Pons (tissue), 1 donor: Measurements from ENCODE around the gene HDAC11.
A peak's percentile ranks its signal among the peaks of the same experiment; 100 is the strongest.
"Not testable (repeated sequence)": the region's sequence is repeated elsewhere in the genome, so short reads cannot be mapped to it uniquely, and the experiment has no call there.

Experiments used
- DNase-seq: peaks from one replicate; pipeline ENCODE4 v3.0.0-alpha.2; 2016; ENCODE audit warnings: low spot score

Gene HDAC11

DNA sequence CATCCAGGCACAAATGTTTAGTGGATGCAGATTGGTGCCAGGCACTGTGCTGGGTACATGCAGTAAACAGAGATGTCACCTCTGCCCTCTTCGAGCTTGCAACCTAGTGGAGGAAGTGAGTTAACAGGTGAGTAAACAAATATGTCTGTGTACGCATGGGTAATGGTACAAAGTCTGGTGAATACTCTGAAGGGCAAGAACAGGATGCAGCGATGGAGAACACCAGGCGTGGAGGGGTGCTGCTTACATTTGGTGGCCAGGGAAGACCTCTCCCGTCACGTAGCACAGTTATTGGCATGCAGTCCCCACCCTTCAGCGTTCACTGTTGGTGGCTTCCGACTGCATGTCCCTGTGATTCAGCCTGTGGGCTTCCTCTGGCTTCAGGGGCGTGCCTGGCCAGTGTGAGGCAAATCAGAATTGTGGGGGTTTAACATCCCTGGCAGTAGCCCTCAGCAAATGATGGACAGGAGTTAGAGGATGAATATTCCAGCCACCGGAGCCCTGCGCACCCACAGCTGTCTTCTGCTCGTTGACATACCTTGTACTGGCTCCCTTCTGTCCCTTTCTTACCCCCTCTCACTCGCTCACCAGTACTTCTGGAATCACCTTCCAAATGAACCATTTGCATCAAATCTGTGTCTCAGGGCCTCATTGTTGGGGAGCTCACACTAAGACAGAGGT lies 9.1 kb upstream of the HDAC11 start:
- DNase-seq, result no peak

DNA sequence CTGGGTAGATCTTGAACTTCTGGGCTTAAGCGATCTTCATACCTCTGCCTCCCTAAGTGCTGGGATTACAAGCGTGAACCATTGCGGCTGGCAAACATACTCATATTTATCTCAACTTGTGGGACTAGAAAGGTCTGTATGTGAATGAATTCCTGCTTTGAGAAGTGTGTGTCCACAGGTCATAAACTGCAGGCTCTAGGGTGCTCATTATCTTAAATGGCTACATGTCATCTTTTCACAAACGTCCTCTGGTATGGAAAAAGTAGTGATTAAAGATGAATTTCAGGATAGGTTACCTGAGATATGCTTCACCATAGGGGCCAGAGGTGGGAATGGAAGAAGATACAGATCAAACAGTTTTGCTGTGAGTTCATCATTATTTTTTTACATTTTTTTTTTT lies 7.8 kb upstream of the HDAC11 start:
- no peak for DNase-seq

GRCh38 chr3:13473020-13473419 lies 7.1 kb upstream of the HDAC11 start:
- DNase-seq, result no peak

GRCh38 chr3:13474021-13474420 lies 6.1 kb upstream of the HDAC11 start:
- no peak for DNase-seq

GRCh38 chr3:13474776-13475303 lies 5.3 kb upstream of the HDAC11 start:
- no peak for DNase-seq

GRCh38 chr3:13475871-13476590 lies 4.1 kb upstream of the HDAC11 start:
- no peak for DNase-seq

DNA sequence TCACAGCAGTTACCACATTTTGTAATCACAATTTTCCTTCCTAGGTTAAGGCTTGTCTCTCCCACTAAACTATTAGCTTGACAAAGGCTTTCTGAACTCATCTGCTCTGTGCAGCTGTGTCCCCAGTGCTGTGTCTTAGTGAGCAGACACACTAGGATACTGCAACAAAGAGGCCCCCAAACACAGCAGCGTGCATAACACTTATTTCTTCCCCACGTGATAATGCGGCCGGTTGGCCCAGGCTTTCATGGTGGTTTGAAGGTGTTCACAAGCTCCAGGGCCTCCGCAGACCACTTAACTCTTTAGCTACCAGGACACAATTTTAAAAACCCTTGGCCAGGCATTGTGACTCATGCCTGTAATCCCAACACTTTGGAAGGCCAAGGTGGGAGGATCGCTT lies 2.2 kb upstream of the HDAC11 start:
- peak; percentile 84 for DNase-seq

DNA sequence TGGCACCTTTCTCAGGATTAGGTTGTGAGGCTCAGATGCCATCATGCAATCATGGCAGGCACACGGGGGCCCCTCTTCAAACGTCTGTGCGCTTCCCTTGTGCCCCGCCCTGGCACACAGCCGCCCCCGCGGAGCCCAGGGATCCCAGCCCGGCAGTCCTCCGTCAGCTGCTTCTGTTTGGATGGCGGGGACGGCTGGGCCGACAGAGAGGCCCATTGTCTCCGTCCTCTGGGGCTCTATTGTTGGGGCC lies 849 bp upstream of the HDAC11 start:
- peak; percentile 95 for DNase-seq

GRCh38 chr3:13480340-13481318 lies 523 bp downstream of the HDAC11 start:
- no peak for DNase-seq

- DNase-seq, result no peak
Measured at GRCh38 chr3:13482106-13482690, 2.1 kb downstream of the HDAC11 start.

GRCh38 chr3:13483286-13483685 lies 3.2 kb downstream of the HDAC11 start:
- no peak for DNase-seq

DNA sequence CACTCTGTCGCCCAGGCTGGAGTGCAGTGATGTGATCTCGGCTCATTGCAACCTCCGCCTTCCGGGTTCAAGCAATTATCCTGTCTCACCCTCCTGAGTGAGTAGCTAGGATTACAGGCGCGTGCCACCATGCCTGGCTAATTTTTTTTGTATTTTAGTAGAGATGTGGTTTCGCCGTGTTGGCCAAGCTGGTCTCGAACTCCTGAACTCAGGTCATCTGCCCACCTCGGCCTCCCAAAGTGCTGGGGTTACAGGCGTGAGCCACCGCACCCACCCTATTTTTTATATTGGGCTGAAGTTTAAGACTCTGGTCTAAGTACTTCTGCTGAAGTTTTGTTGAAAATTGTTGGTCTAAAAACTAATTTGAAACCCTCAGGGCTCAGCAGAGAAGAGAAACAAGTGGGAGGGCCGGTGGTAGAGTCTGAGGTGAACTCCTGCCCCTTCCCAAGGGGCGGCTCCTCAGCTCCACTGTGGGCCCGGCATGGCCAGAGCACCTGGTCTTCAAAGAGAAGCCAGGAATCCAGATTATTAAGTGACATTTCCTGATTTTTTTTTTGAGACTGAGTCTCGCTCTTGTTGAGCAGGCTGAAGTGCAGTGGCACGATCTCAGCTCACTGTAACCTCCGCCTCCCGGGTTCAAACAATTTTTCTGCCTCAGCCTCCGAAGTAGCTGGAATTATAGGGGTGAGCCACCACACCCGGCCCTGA lies 4.0 kb downstream of the HDAC11 start:
- DNase-seq, result no peak

GRCh38 chr3:13484851-13485590 lies 4.9 kb downstream of the HDAC11 start:
- peak; percentile 37 for DNase-seq

- not testable (repeated sequence) for DNase-seq
Measured at GRCh38 chr3:13485630-13486562, 5.8 kb downstream of the HDAC11 start.

GRCh38 chr3:13487403-13487802 lies 7.3 kb downstream of the HDAC11 start:
- DNase-seq, result no peak

GRCh38 chr3:13491206-13491974 lies 11.3 kb downstream of the HDAC11 start:
- DNase-seq, result peak; percentile 82

DNA sequence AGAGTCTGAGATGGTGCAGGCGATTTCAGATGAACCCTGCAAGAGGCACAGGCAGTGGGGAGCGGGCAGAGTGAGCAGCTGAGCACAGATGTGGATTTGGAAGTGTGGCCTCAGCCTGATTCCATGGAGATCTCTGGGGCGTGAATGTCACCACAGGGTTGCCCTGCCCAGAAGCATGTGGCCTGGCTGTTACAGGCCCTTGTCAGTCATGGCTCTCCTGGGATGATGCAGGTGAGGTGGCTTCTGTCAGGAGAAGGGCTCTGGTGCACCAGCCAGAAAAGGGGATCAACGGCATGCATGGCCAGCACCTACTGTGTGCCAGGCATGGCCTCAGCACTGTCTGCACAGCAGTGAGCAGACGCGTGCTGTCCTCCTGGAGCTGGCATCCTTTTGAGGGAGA lies 11.9 kb downstream of the HDAC11 start:
- no peak for DNase-seq

DNA sequence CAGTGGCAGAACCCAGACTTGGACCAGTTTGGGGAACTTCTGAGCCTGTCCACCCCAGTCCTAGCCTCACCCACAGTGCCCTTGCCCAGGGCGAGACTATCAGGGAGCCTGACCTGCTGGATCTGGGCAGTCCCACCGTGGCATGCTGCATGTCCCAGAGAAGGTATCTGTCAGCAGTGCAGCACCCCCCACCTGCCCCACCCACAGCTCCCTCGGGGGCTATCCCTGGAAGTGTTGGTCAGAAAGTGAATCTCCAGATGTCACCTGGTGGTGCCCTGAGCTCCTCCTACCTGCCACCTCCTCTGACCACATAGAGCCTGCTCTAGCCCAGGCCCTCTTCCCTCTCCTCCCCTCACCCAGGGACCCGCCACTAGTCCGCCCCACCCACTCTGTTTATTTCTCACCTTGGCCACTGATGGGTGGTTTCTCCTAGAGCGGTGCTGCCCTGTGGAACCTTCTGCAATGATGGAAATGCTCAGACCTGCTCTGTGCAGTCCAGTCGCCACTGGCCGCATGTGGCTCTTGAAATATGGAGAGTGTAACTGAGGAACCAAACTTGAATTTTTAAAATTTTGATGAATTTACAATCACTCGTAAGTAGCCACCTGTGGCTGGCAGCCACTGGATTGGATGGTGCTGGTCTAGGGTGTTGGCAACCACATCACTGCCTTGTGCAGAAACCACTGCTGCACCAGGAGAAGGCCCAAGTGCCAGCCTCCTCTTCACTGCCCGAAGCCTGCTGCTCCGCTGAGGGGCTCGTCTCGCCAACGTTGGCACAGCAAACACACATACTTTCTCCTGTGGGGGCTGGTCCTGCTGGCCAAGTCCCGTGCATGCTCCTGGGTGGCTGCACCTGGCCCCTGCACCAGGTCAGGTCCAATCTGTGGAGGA lies 13.1 kb downstream of the HDAC11 start:
- no peak for DNase-seq
